ENCODE results near the gene HIVEP2. TPM values are rescaled to one million over a fixed set of nuclear protein-coding genes. Genes with fewer than 3 reads are reported as not detected.
A peak's percentile ranks its signal among the peaks of the same experiment; 100 is the strongest.

The HIVEP2 gene
- total RNA-seq, 5 donors from 2014 or later (not counting 1 experiment from before 2014, with no cell fraction given), result 71.4 to 81.4 (median 75.2) TPM

GRCh38 chr6:142893088-142893487 is 51.9 kb downstream of the HIVEP2 start:
- no peak overlapping the region for H3K4me3 ChIP-seq (ENCODE audit: control insufficient read depth in 1 of 2, extremely low read depth in 1 of 2, low read length in 1 of 2)
- ATAC-seq (replicated peaks in 1 of 4) (no peak), DNase-seq (no peak)
- peaks cover 0 to 6% (median 0%) of the 10 kb centered on the region in 3 donors for H3K9me3 Mint-ChIP-seq
- ChIA-PET CTCF (no interaction called here), POLR2A (interaction anchor here (0.6 to 1.2 kb wide), 4 partner anchors 7 to 163 kb away, joined by 3 read pairs; no protein-coding TSS in a partner anchor)
- peak overlapping the region; percentile 17 to 53 for H3K27ac Mint-ChIP-seq
- peaks cover 59 to 71% (median 71%) of the 10 kb centered on the region in 3 donors for H3K4me1 Mint-ChIP-seq
- H3K36me3 Mint-ChIP-seq, result peaks cover 17% of the 10 kb centered on the region
- H3K27me3 ChIP-seq (replicated peaks in 1 of 2; ENCODE audit: control insufficient read depth in 2 of 2, extremely low read depth in 1 of 2, insufficient read depth in 2 of 2, low read length in 1 of 2), result no peaks in the 10 kb centered on the region
- WGBS (ENCODE audit: insufficient coverage), result no CpG with 5 or more reads among the region's 4 CpGs
- no peaks in the 10 kb centered on the region for H3K9me3 ChIP-seq
- peaks cover 16 to 32% of the 10 kb centered on the region in 2 experiments for H3K4me1 ChIP-seq (ENCODE audit: control insufficient read depth in 1 of 2, extremely low read depth in 1 of 2, insufficient read depth in 2 of 2, low read length in 2 of 2)
- H3K27me3 Mint-ChIP-seq, result no peaks in the 10 kb centered on the region
- H3K4me3 Mint-ChIP-seq, result no peak overlapping the region
- no peak overlapping the region for H3K27ac ChIP-seq (ENCODE audit: low read length)
- H3K36me3 ChIP-seq (ENCODE audit: control insufficient read depth in 2 of 2, extremely low read depth in 1 of 2, insufficient read depth in 1 of 2, low read length in 1 of 2), result no peaks in the 10 kb centered on the region

- CTCF ChIA-PET, result no interaction called here
- Histone ChIP-seq H3K4me3 (ENCODE audit: control insufficient read depth in 1 of 2, extremely low read depth in 1 of 2, low read length in 1 of 2) (no peak overlapping the region), H3K4me1 (ENCODE audit: control insufficient read depth in 1 of 2, extremely low read depth in 1 of 2, insufficient read depth in 2 of 2, low read length in 2 of 2) (peaks cover 19 to 29% of the 10 kb centered on the region in 2 experiments), H3K9me3 (no peaks in the 10 kb centered on the region), H3K27ac (ENCODE audit: low read length) (no peak overlapping the region), H3K27me3 (replicated peaks in 1 of 2; ENCODE audit: control insufficient read depth in 2 of 2, extremely low read depth in 1 of 2, insufficient read depth in 2 of 2, low read length in 1 of 2) (no peaks in the 10 kb centered on the region), H3K36me3 (ENCODE audit: control insufficient read depth in 2 of 2, extremely low read depth in 1 of 2, insufficient read depth in 1 of 2, low read length in 1 of 2) (no peaks in the 10 kb centered on the region)
- POLR2A ChIA-PET, result interaction anchor here (0.5 to 0.7 kb wide), 4 partner anchors 8 to 701 kb away, joined by 3 to 4 read pairs (median 3); no protein-coding TSS in a partner anchor
- no peak for DNase-seq
- peak overlapping the region in 1 of 3 donors; percentile 40 for H3K4me3 Mint-ChIP-seq
- no peaks in the 10 kb centered on the region for H3K27me3 Mint-ChIP-seq
- peaks cover 17% of the 10 kb centered on the region for H3K36me3 Mint-ChIP-seq
- no peak for ATAC-seq (replicated peaks in 1 of 4)
- H3K4me1 Mint-ChIP-seq, result peaks cover 66 to 77% (median 77%) of the 10 kb centered on the region in 3 donors
- no CpG with 5 or more reads among the region's 10 CpGs for WGBS (ENCODE audit: insufficient coverage)
- peaks cover 0 to 6% (median 0%) of the 10 kb centered on the region in 3 donors for H3K9me3 Mint-ChIP-seq
- H3K27ac Mint-ChIP-seq, result peak overlapping the region; percentile 76 to 84
Observed at GRCh38 chr6:142892254-142893021, 52.5 kb downstream of the HIVEP2 start.

GRCh38 chr6:142891454-142891853 is 53.5 kb downstream of the HIVEP2 start:
- Histone ChIP-seq H3K27ac (ENCODE audit: low read length) (peak overlapping the region; percentile 1), H3K4me1 (ENCODE audit: control insufficient read depth in 1 of 2, extremely low read depth in 1 of 2, insufficient read depth in 2 of 2, low read length in 2 of 2) (peaks cover 23 to 32% of the 10 kb centered on the region in 2 experiments), H3K4me3 (ENCODE audit: control insufficient read depth in 1 of 2, extremely low read depth in 1 of 2, low read length in 1 of 2) (no peak overlapping the region), H3K9me3 (no peaks in the 10 kb centered on the region), H3K27me3 (replicated peaks in 1 of 2; ENCODE audit: control insufficient read depth in 2 of 2, extremely low read depth in 1 of 2, insufficient read depth in 2 of 2, low read length in 1 of 2) (no peaks in the 10 kb centered on the region), H3K36me3 (ENCODE audit: control insufficient read depth in 2 of 2, extremely low read depth in 1 of 2, insufficient read depth in 1 of 2, low read length in 1 of 2) (no peaks in the 10 kb centered on the region)
- Mint-ChIP-seq H3K36me3 (peaks cover 17% of the 10 kb centered on the region), H3K4me3 (peak overlapping the region in 1 of 3 donors; percentile 40), H3K9me3 (peaks cover 0 to 6% (median 0%) of the 10 kb centered on the region in 3 donors), H3K27me3 (no peaks in the 10 kb centered on the region), H3K27ac (peak overlapping the region; percentile 67 to 84), H3K4me1 (peaks cover 75 to 87% (median 87%) of the 10 kb centered on the region in 3 donors)
- ATAC-seq (replicated peaks in 1 of 4) (no peak), DNase-seq (no peak)
- WGBS (ENCODE audit: insufficient coverage), result 80% methylated on average over 1 of the region's 5 CpGs
- ChIA-PET CTCF (interaction anchor here in 1 of 2 donors (0.6 kb wide), 1 partner anchor 70 kb away, joined by 3 read pairs; no protein-coding TSS in a partner anchor), POLR2A (no interaction called here)

GRCh38 chr6:142888456-142888855 is 56.5 kb downstream of the HIVEP2 start:
- Mint-ChIP-seq H3K27me3 (no peaks in the 10 kb centered on the region), H3K27ac (peak overlapping the region; percentile 67 to 71), H3K4me1 (peaks cover 92 to 96% (median 96%) of the 10 kb centered on the region in 3 donors), H3K9me3 (peaks cover 0 to 6% (median 0%) of the 10 kb centered on the region in 3 donors), H3K36me3 (peaks cover 5% of the 10 kb centered on the region), H3K4me3 (peak overlapping the region in 2 of 3 donors; percentile 4 to 58)
- no peak for DNase-seq
- Histone ChIP-seq H3K27me3 (replicated peaks in 1 of 2; ENCODE audit: control insufficient read depth in 2 of 2, extremely low read depth in 1 of 2, insufficient read depth in 2 of 2, low read length in 1 of 2) (no peaks in the 10 kb centered on the region), H3K36me3 (ENCODE audit: control insufficient read depth in 2 of 2, extremely low read depth in 1 of 2, insufficient read depth in 1 of 2, low read length in 1 of 2) (no peaks in the 10 kb centered on the region), H3K27ac (ENCODE audit: low read length) (peak overlapping the region; percentile 89), H3K4me3 (ENCODE audit: control insufficient read depth in 1 of 2, extremely low read depth in 1 of 2, low read length in 1 of 2) (no peak overlapping the region), H3K9me3 (no peaks in the 10 kb centered on the region), H3K4me1 (ENCODE audit: control insufficient read depth in 1 of 2, extremely low read depth in 1 of 2, insufficient read depth in 2 of 2, low read length in 2 of 2) (peaks cover 40 to 52% of the 10 kb centered on the region in 2 experiments)
- ChIA-PET POLR2A (interaction anchor here in 1 of 2 donors (0.6 kb wide), 1 partner anchor 50 kb away, joined by 3 read pairs; no protein-coding TSS in a partner anchor), CTCF (interaction anchor here in 1 of 2 donors (0.7 to 1.6 kb wide), 3 partner anchors 38 to 139 kb away, joined by 3 to 5 read pairs (median 3); no protein-coding TSS in a partner anchor)
- WGBS (ENCODE audit: insufficient coverage), result 88% methylated on average over 1 of the region's 1 CpG
- ATAC-seq (replicated peaks in 1 of 4), result no peak

GRCh38 chr6:142887517-142887916 is 57.5 kb downstream of the HIVEP2 start:
- Histone ChIP-seq H3K27me3 (replicated peaks in 1 of 2; ENCODE audit: control insufficient read depth in 2 of 2, extremely low read depth in 1 of 2, insufficient read depth in 2 of 2, low read length in 1 of 2) (no peaks in the 10 kb centered on the region), H3K36me3 (ENCODE audit: control insufficient read depth in 2 of 2, extremely low read depth in 1 of 2, insufficient read depth in 1 of 2, low read length in 1 of 2) (peaks cover 0 to 2% of the 10 kb centered on the region in 2 donors), H3K9me3 (no peaks in the 10 kb centered on the region), H3K4me3 (ENCODE audit: control insufficient read depth in 1 of 2, extremely low read depth in 1 of 2, low read length in 1 of 2) (no peak overlapping the region), H3K27ac (ENCODE audit: low read length) (peak overlapping the region; percentile 89), H3K4me1 (ENCODE audit: control insufficient read depth in 1 of 2, extremely low read depth in 1 of 2, insufficient read depth in 2 of 2, low read length in 2 of 2) (peaks cover 36 to 60% of the 10 kb centered on the region in 2 experiments)
- Mint-ChIP-seq H3K27me3 (no peaks in the 10 kb centered on the region), H3K4me1 (peaks cover 95 to 96% (median 96%) of the 10 kb centered on the region in 3 donors), H3K9me3 (peaks cover 0 to 6% (median 0%) of the 10 kb centered on the region in 3 donors), H3K4me3 (peak overlapping the region; percentile 22 to 58 (median 32)), H3K27ac (peak overlapping the region; percentile 71 to 85), H3K36me3 (peaks cover 9% of the 10 kb centered on the region)
- ChIA-PET POLR2A (no interaction called here), CTCF (no interaction called here)
- WGBS (ENCODE audit: insufficient coverage), result no CpG with 5 or more reads among the region's 3 CpGs
- DNase-seq (peak in 1 of 35 experiments; percentile 26), ATAC-seq (replicated peaks in 1 of 4) (no peak)

DNA sequence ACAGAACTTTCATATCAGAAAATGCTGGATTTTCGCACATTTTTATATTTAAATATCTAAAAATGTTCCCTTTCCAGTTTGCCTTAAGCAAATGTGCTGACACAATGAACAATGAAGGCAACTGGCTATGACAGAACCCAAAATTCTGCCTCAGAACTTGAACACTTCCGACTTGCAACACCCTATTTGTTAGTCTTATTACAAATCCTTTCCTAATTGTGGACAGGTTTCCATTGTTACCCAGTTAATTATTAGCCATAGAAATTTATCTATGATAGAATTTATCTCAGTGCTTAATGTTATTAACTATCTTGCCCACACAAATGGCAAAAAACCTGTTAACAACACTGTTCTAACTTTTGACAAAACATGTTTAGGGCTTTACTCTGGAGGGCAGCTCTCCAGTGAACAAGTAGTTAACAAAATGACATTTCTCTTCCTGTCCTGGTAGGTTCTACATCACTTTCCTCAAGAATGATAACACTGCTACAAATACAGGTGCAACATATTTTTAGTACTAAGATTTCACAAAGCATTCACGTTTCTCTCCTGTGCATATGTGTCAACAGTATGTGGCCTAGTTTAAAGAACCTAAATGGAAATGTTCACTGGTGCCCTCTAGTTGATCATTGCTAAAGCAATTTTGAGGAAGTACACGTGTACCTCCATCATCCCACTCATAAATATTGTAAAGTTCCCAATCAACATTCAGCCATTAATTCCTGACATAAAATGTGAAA is 58.4 kb downstream of the HIVEP2 start:
- DNase-seq (peak in 2 of 35 experiments; percentile 11 to 75), ATAC-seq (replicated peaks in 1 of 4) (peak; percentile 30 to 56 (median 48))
- peaks cover 15% of the 10 kb centered on the region for H3K36me3 Mint-ChIP-seq
- Histone ChIP-seq H3K4me1 (ENCODE audit: control insufficient read depth in 1 of 2, extremely low read depth in 1 of 2, insufficient read depth in 2 of 2, low read length in 2 of 2) (peaks cover 36 to 61% of the 10 kb centered on the region in 2 experiments), H3K36me3 (ENCODE audit: control insufficient read depth in 2 of 2, extremely low read depth in 1 of 2, insufficient read depth in 1 of 2, low read length in 1 of 2) (peaks cover 0 to 7% of the 10 kb centered on the region in 2 donors), H3K27me3 (replicated peaks in 1 of 2; ENCODE audit: control insufficient read depth in 2 of 2, extremely low read depth in 1 of 2, insufficient read depth in 2 of 2, low read length in 1 of 2) (no peaks in the 10 kb centered on the region), H3K4me3 (ENCODE audit: control insufficient read depth in 1 of 2, extremely low read depth in 1 of 2, low read length in 1 of 2) (no peak overlapping the region), H3K9me3 (no peaks in the 10 kb centered on the region), H3K27ac (ENCODE audit: low read length) (peak overlapping the region; percentile 89)
- ChIA-PET POLR2A (interaction anchor here (0.6 to 3.3 kb wide), 11 partner anchors 7 to 412 kb away, joined by 3 to 13 read pairs (median 4); partner anchors contain the start of gene HIVEP2 (in 1 of the 2)), CTCF (interaction anchor here (0.5 to 1.7 kb wide), 9 partner anchors 11 to 1779 kb away, joined by 3 to 11 read pairs (median 4); no protein-coding TSS in a partner anchor)
- H3K4me1 Mint-ChIP-seq, result peaks cover 94 to 96% (median 95%) of the 10 kb centered on the region in 3 donors
- 90% methylated on average over 2 of the region's 4 CpGs for WGBS (ENCODE audit: insufficient coverage)
- H3K27ac Mint-ChIP-seq, result peak overlapping the region; percentile 85 to 97
- peak overlapping the region; percentile 6 to 58 (median 13) for H3K4me3 Mint-ChIP-seq
- H3K9me3 Mint-ChIP-seq, result peaks cover 0 to 6% (median 0%) of the 10 kb centered on the region in 3 donors
- H3K27me3 Mint-ChIP-seq, result no peaks in the 10 kb centered on the region

All from T-cell (primary cell).